ENCODE results near the gene SEC16B. TPM values are rescaled to one million over a fixed set of nuclear protein-coding genes. Genes with fewer than 3 reads are reported as not detected.

The SEC16B gene
- total and polyA plus RNA-seq, 2 of the 13 experiments (the other 11 are each of a cell fraction or from before 2014, with no cell fraction given) = 4.6 to 5.8 TPM

DNA sequence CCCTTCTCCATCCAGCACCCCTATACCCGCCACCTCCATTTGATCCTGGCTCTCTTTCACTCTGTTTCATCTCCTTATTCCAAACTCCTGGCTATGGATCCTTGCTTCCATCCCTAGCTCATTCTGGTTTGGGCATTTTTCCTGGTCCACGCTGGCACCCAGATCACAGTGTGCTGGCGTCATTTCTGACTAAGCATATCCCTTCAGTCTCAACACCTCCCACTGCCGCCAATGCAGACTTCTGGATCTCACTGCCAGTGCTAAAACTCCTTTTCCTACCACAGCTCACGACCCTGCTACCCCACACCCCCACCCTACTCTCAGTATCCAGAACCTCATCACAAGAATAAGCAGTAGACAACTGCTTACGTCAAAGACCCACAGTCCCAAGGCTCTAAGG lies 16.3 kb downstream of the SEC16B start:
- no peaks in the 10 kb centered on the region for H3K9me3 ChIP-seq (ENCODE audit: low read length)
- H3K4me1 ChIP-seq (ENCODE audit: insufficient read depth, low read length) = no peaks in the 10 kb centered on the region
- CTCF ChIA-PET (ENCODE audit: low intra/inter-chr PET ratio, low total read pairs) = no interaction called here
- no peak overlapping the region for H3K4me2 ChIP-seq (ENCODE audit: low read depth, low read length)
- peaks cover 0 to 10% of the 10 kb centered on the region in 2 experiments; a peak in 3 of 5 replicates for H3K36me3 ChIP-seq (replicated peaks in 1 of 2; ENCODE audit: control insufficient read depth in 1 of 2, insufficient read depth in 2 of 2, low read length in 2 of 2)
- no peaks in the 10 kb centered on the region for H4K20me1 ChIP-seq (ENCODE audit: insufficient read depth, low read length)
- no peaks in the 10 kb centered on the region for H3K27me3 ChIP-seq (ENCODE audit: control insufficient read depth in 1 of 2, insufficient read depth in 2 of 2, low read length in 2 of 2)
- no TSS peak for BruUV-seq (replicated peaks)
- H2AFZ ChIP-seq (ENCODE audit: low read length) = no peak overlapping the region
- no peak overlapping the region for H3K4me3 ChIP-seq (replicated peaks in 1 of 3; ENCODE audit: insufficient read depth in 1 of 3, low read depth in 2 of 3, low read length in 3 of 3)
- TF ChIP-seq ZNF660 (CRISPR knock-in tag; IDR thresholded peaks at IDR 0.05; ENCODE audit: borderline replicate concordance, low read depth) (no peak), KAT8 (CRISPR knock-in tag; IDR thresholded peaks at IDR 0.05) (no peak), PHB2 (IDR thresholded peaks at IDR 0.05; ENCODE audit: partially characterized antibody) (no peak), ZNF772 (CRISPR knock-in tag; IDR thresholded peaks at IDR 0.05) (no peak)
- ATAC-seq (no peak), DNase-seq (ENCODE audit: low spot score) (no peak), FAIRE-seq (no peak)
- POLR2A ChIA-PET = no interaction called here
- no peak overlapping the region for H3K27ac ChIP-seq (ENCODE audit: extremely low read length, insufficient read depth, low read length)
- no peaks in the 10 kb centered on the region for H3K79me2 ChIP-seq (ENCODE audit: insufficient read depth, low read length)
- intact Hi-C loops (cut with micrococcal nuclease; ENCODE audit: unreplicated experiment) = no loop called here
- in situ Hi-C loops (cut with HindIII; ENCODE audit: extremely low pct_ligation_motif_present, low pct_unique_long_range_greater_than_20kb) = no loop called here
- whole genome bisulfite sequencing (ENCODE audit: low lambda C conversion rate) = 93% methylated on average over 6 of the region's 6 CpGs
- H3K9ac ChIP-seq (ENCODE audit: insufficient read depth, low read depth, low read length) = no peak overlapping the region

- H3K4me3 ChIP-seq (replicated peaks in 1 of 3; ENCODE audit: insufficient read depth in 1 of 3, low read depth in 2 of 3, low read length in 3 of 3) = no peak overlapping the region
- ATAC-seq (no peak), FAIRE-seq (no peak), DNase-seq (ENCODE audit: low spot score) (no peak)
- H2AFZ ChIP-seq (ENCODE audit: low read length) = no peak overlapping the region
- ChIA-PET CTCF (ENCODE audit: low intra/inter-chr PET ratio, low total read pairs) (no interaction called here), POLR2A (no interaction called here)
- in situ Hi-C loops (cut with HindIII; ENCODE audit: extremely low pct_ligation_motif_present, low pct_unique_long_range_greater_than_20kb) = no loop called here
- no peak overlapping the region for H3K4me2 ChIP-seq (ENCODE audit: low read depth, low read length)
- H3K27ac ChIP-seq (ENCODE audit: extremely low read length, insufficient read depth, low read length) = no peak overlapping the region
- intact Hi-C loops (cut with micrococcal nuclease; ENCODE audit: unreplicated experiment) = no loop called here
- no peaks in the 10 kb centered on the region for H3K4me1 ChIP-seq (ENCODE audit: insufficient read depth, low read length)
- no peaks in the 10 kb centered on the region for H3K9me3 ChIP-seq (ENCODE audit: low read length)
- BruUV-seq (replicated peaks) = no TSS peak
- H4K20me1 ChIP-seq (ENCODE audit: insufficient read depth, low read length) = no peaks in the 10 kb centered on the region
- H3K27me3 ChIP-seq (ENCODE audit: control insufficient read depth in 1 of 2, insufficient read depth in 2 of 2, low read length in 2 of 2) = no peaks in the 10 kb centered on the region
- H3K79me2 ChIP-seq (ENCODE audit: insufficient read depth, low read length) = no peaks in the 10 kb centered on the region
- H3K36me3 ChIP-seq (replicated peaks in 1 of 2; ENCODE audit: control insufficient read depth in 1 of 2, insufficient read depth in 2 of 2, low read length in 2 of 2) = peaks cover 0 to 4% of the 10 kb centered on the region in 2 experiments; a peak in 2 of 5 replicates
- 86% methylated on average over 9 of the region's 9 CpGs for WGBS (ENCODE audit: low lambda C conversion rate)
- H3K9ac ChIP-seq (ENCODE audit: insufficient read depth, low read depth, low read length) = no peak overlapping the region
- TF ChIP-seq HIVEP1 (CRISPR knock-in tag; IDR thresholded peaks at IDR 0.05) (no peak), ZMYM2 (CRISPR knock-in tag; IDR thresholded peaks at IDR 0.05) (no peak), ZBTB42 (CRISPR knock-in tag; IDR thresholded peaks at IDR 0.05) (no peak), PRDM15 (CRISPR knock-in tag; IDR thresholded peaks at IDR 0.05) (no peak)
- TF ChIP-seq, protein P1, sequence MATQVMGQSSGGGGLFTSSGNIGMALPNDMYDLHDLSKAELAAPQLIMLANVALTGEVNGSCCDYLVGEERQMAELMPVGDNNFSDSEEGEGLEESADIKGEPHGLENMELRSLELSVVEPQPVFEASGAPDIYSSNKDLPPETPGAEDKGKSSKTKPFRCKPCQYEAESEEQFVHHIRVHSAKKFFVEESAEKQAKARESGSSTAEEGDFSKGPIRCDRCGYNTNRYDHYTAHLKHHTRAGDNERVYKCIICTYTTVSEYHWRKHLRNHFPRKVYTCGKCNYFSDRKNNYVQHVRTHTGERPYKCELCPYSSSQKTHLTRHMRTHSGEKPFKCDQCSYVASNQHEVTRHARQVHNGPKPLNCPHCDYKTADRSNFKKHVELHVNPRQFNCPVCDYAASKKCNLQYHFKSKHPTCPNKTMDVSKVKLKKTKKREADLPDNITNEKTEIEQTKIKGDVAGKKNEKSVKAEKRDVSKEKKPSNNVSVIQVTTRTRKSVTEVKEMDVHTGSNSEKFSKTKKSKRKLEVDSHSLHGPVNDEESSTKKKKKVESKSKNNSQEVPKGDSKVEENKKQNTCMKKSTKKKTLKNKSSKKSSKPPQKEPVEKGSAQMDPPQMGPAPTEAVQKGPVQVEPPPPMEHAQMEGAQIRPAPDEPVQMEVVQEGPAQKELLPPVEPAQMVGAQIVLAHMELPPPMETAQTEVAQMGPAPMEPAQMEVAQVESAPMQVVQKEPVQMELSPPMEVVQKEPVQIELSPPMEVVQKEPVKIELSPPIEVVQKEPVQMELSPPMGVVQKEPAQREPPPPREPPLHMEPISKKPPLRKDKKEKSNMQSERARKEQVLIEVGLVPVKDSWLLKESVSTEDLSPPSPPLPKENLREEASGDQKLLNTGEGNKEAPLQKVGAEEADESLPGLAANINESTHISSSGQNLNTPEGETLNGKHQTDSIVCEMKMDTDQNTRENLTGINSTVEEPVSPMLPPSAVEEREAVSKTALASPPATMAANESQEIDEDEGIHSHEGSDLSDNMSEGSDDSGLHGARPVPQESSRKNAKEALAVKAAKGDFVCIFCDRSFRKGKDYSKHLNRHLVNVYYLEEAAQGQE (IDR thresholded peaks at IDR 0.05; ENCODE audit: borderline replicate concordance in 1 of 2, low read depth in 1 of 2, low read length in 2 of 2) = no peak
- TF ChIP-seq, protein P2, sequence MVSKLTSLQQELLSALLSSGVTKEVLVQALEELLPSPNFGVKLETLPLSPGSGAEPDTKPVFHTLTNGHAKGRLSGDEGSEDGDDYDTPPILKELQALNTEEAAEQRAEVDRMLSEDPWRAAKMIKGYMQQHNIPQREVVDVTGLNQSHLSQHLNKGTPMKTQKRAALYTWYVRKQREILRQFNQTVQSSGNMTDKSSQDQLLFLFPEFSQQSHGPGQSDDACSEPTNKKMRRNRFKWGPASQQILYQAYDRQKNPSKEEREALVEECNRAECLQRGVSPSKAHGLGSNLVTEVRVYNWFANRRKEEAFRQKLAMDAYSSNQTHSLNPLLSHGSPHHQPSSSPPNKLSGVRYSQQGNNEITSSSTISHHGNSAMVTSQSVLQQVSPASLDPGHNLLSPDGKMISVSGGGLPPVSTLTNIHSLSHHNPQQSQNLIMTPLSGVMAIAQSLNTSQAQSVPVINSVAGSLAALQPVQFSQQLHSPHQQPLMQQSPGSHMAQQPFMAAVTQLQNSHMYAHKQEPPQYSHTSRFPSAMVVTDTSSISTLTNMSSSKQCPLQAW (CRISPR knock-in tag; IDR thresholded peaks at IDR 0.05) = no peak
Measured at GRCh38 chr1:177952691-177953090, 17.2 kb downstream of the SEC16B start.

All from HepG2 (cell line).